PC-9 (cell line): ENCODE measurements around the gene C19orf67.

Source experiments
- CTCF ChIP-seq: fragments of 200-600 bp; sonication (generic); conservative IDR thresholded peaks from 2 replicates; pipeline ENCODE4 v1.6.1; 2017; ENCODE audit warnings: mixed run types, antibody characterized with exemption, mild to moderate bottlenecking, moderate library complexity
- EZH2 ChIP-seq: fragments of 200-600 bp; sonication (generic); IDR thresholded peaks from 2 replicates; pipeline ENCODE4 v1.8.0; 2017; ENCODE audit warnings: antibody characterized with exemption, low read depth

GRCh38 chr19:14089412-14089661 lies 3.8 kb upstream of the C19orf67 start:
- TF ChIP-seq CTCF, result peak; percentile 33; the same call in 1 of the 2 replicates
- no peak for TF ChIP-seq EZH2
